Renal pelvis (tissue), 4 donors: ENCODE measurements around the gene PLB1. TPM values are rescaled to one million over a fixed set of nuclear protein-coding genes. Genes with fewer than 3 reads are reported as not detected.

Experiments used
- DNase-seq: peaks from one replicate; pipeline ENCODE4 v3.0.0-alpha.2; 2013
- polyA plus RNA-seq, 3 donors: library from polyadenylated mRNA; unstranded; fragments of 120-200 nt; gene quantifications; one replicate each; pipeline ENCODE4 v1.2.1, GENCODE V29; 2013; ENCODE audit not compliant: insufficient read length in 3 of 3

Gene PLB1
- polyA plus RNA-seq, 3 donors: 1.1 to 1.6 (median 1.3) TPM

GRCh38 chr2:28643911-28644334, 148.1 kb downstream of the PLB1 start:
- no peak for DNase-seq

- no peak for DNase-seq
These were observed 148.9 kb downstream of the PLB1 start for GRCh38 chr2:28644760-28645159.

- DNase-seq: no peak
These were observed 149.7 kb downstream of the PLB1 start for GRCh38 chr2:28645553-28645952.

GRCh38 chr2:28647682-28648081, 151.8 kb downstream of the PLB1 start:
- no peak for DNase-seq

GRCh38 chr2:28648147-28648546, 152.3 kb downstream of the PLB1 start:
- no peak for DNase-seq

- DNase-seq: no peak
These were observed 153.0 kb downstream of the PLB1 start for GRCh38 chr2:28648671-28649395.

GRCh38 chr2:28649481-28650265, 153.8 kb downstream of the PLB1 start:
- DNase-seq: no peak

GRCh38 chr2:28650266-28650584, 154.4 kb downstream of the PLB1 start:
- no peak for DNase-seq

GRCh38 chr2:28652217-28652616, 156.4 kb downstream of the PLB1 start:
- no peak for DNase-seq

GRCh38 chr2:28653892-28654662, 158.2 kb downstream of the PLB1 start:
- DNase-seq: no peak

GRCh38 chr2:28654663-28655320, 158.9 kb downstream of the PLB1 start:
- DNase-seq: no peak

- DNase-seq: no peak
These were observed 161.2 kb downstream of the PLB1 start for GRCh38 chr2:28656937-28657615.

GRCh38 chr2:28658369-28658768, 162.5 kb downstream of the PLB1 start:
- no peak for DNase-seq

- DNase-seq: no peak
These were observed 163.3 kb downstream of the PLB1 start for GRCh38 chr2:28659127-28659526.

- DNase-seq: peak; percentile 81
These were observed 165.7 kb downstream of the PLB1 start for GRCh38 chr2:28661589-28662001.

- no peak for DNase-seq
These were observed 166.2 kb downstream of the PLB1 start for GRCh38 chr2:28662044-28662443.

- DNase-seq: peak; percentile 82
These were observed 166.8 kb downstream of the PLB1 start for GRCh38 chr2:28662468-28663181.

- DNase-seq: no peak
These were observed 167.5 kb downstream of the PLB1 start for GRCh38 chr2:28663359-28663758.

GRCh38 chr2:28664120-28664842, 168.4 kb downstream of the PLB1 start:
- DNase-seq: peak; percentile 81

GRCh38 chr2:28665041-28665704, 169.3 kb downstream of the PLB1 start:
- no peak for DNase-seq
